Omental fat pad (tissue), 4 donors: Measurements from ENCODE around the gene IER3. TPM values are rescaled to one million over a fixed set of nuclear protein-coding genes. Genes with fewer than 3 reads are reported as not detected.
A peak's percentile ranks its signal among the peaks of the same experiment; 100 is the strongest.

Source experiments
- ATAC-seq: fragments of 150-250 bp; one replicate; pipeline ENCODE4 v1.9.1; 2016; ENCODE audit warnings: mild to moderate bottlenecking, moderate library complexity; ENCODE audit not compliant: low FRiP score
- DNase-seq: peaks from one replicate; pipeline ENCODE4 v3.0.0-alpha.2; 2019; ENCODE audit warnings: low spot score
- CTCF ChIP-seq, 3 donors: fragments of 450-650 bp; IDR thresholded peaks; one replicate each; pipeline ENCODE4 v1.5.1; 2016 to 2017; ENCODE audit warnings: antibody characterized with exemption in 3 of 3, mild to moderate bottlenecking in 3 of 3, moderate library complexity in 2 of 3
- total RNA-seq, 4 donors: library from RNA; depleted of rRNA; stranded (reverse); fragments of >200 nt; gene quantifications; one replicate each; pipeline ENCODE4 v1.1.0, GENCODE V29; 2016

The IER3 gene
- total RNA-seq, 4 donors from 2014 or later: 6.8 to 224 (median 43.4) TPM

- DNase-seq: no peak
- ATAC-seq: no peak
- TF ChIP-seq CTCF (IDR thresholded peaks at IDR 0.05): no peak
Observed at GRCh38 chr6:30782425-30783014, 38.2 kb upstream of the IER3 start.

- TF ChIP-seq CTCF (IDR thresholded peaks at IDR 0.05): no peak
- DNase-seq (peak; percentile 97), ATAC-seq (peak; percentile 90)
Observed at GRCh38 chr6:30781743-30782424, 37.5 kb upstream of the IER3 start.

- ATAC-seq: no peak
- no peak for DNase-seq
- TF ChIP-seq CTCF (IDR thresholded peaks at IDR 0.05): no peak
Observed at GRCh38 chr6:30781395-30781742, 37.0 kb upstream of the IER3 start.

GRCh38 chr6:30780642-30780920, 36.2 kb upstream of the IER3 start:
- TF ChIP-seq CTCF (IDR thresholded peaks at IDR 0.05): no peak
- no peak for ATAC-seq
- no peak for DNase-seq

GRCh38 chr6:30779850-30780641, 35.7 kb upstream of the IER3 start:
- no peak for ATAC-seq
- no peak for DNase-seq
- no peak for TF ChIP-seq CTCF (IDR thresholded peaks at IDR 0.05)

- no peak for DNase-seq
- TF ChIP-seq CTCF (IDR thresholded peaks at IDR 0.05): no peak
- no peak for ATAC-seq
Observed at GRCh38 chr6:30778001-30778635, 33.8 kb upstream of the IER3 start.
